ENCODE data around the gene OPRL1. TPM values are rescaled to one million over a fixed set of nuclear protein-coding genes. Genes with fewer than 3 reads are reported as not detected.
A peak's percentile ranks its signal among the peaks of the same experiment; 100 is the strongest.

OPRL1 gene
- total RNA-seq, 1 experiment from 2014 or later: 3.9 TPM

DNA sequence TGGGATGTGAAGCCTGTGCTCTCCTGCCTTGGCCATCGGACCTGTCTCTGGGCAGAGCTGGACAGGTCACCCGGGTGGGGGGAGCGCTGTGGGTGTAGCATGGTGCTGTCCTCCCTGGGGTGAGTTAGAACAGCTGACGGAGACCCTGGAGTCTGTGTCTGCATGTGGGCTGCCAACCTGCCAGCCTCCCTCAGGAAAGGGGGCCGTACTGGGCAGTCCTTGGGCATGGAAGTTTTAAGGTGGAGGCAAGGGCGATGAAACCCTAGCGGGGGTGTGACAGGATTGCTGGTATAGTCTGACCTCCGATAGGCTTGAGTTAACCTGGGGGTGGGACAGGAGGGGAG is 32.9 kb upstream of the OPRL1 start:
- ATAC-seq: no peak
- H3K27ac ChIP-seq (ENCODE audit: low read length): no peak overlapping the region
- POLR2A ChIA-PET: no interaction called here

DNA sequence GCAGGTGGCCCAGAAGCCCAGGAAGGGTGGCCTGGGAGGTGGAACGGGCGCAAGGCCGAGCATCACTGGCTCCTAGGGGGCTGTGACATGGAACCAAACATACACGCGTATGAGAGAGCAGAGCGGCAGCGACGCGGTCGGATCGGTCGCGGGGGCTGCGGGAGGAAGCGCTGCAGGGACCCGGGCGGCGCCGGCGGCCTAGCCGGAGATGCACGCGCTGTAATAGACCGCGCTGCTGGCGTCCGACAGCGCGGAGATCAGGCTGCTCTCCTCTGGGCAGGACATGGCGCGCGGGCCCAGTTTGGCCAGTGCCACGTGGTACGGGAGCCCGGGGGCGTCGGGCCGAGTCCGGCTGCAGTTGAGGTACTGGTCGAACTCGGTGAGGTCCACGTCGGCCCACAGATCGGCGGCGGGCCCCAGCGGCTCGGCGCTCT is 31.9 kb upstream of the OPRL1 start:
- H3K4me3 ChIP-seq (ENCODE audit: low read depth in 2 of 2, low read length in 2 of 2): peak overlapping the region; percentile 29 to 33; a peak in 3 of 4 replicates
- intact Hi-C loops (cut with micrococcal nuclease; ENCODE audit: unreplicated experiment) (no loop called here), in situ Hi-C loops (cut with HindIII; ENCODE audit: low pct_unique_long_range_greater_than_20kb, low sequenced_read_pairs) (no loop called here)
- ChIA-PET CTCF (interaction anchor here (1.6 kb wide), 1 partner anchor 10 kb away, joined by 4 read pairs; no protein-coding TSS in a partner anchor), POLR2A (no interaction called here)
- no peaks in the 10 kb centered on the region for H3K9me3 ChIP-seq (ENCODE audit: control insufficient read depth, insufficient read depth, low read depth, low read length)
- H3K27ac ChIP-seq (ENCODE audit: low read length): 0 out of 2 replicates have a peak overlapping the region, but pooled peaks have one; percentile 29
- H3K4me1 ChIP-seq (ENCODE audit: control insufficient read depth, insufficient read depth, low read length): peaks cover 53% of the 10 kb centered on the region
- BruUV-seq (replicated peaks): no TSS peak
- H3K36me3 ChIP-seq (ENCODE audit: control insufficient read depth, insufficient read depth, low read length): no peaks in the 10 kb centered on the region
- ATAC-seq (no peak), DNase-seq (ENCODE audit: low read depth, low spot score) (no peak)
- no peaks in the 10 kb centered on the region for H3K27me3 ChIP-seq (ENCODE audit: control insufficient read depth, insufficient read depth, low read length)
- TF ChIP-seq TCF7L2 (IDR thresholded peaks at IDR 0.05; ENCODE audit: low read depth, low read length) (no peak), CTCF (IDR thresholded peaks at IDR 0.05) (no peak), SIN3A (IDR thresholded peaks at IDR 0.05; ENCODE audit: borderline replicate concordance, insufficient read depth, low read depth, low read length) (no peak), POLR2AphosphoS5 (IDR thresholded peaks at IDR 0.05; ENCODE audit: low read depth, low read length) (no peak)
- TF ChIP-seq, protein P1, sequence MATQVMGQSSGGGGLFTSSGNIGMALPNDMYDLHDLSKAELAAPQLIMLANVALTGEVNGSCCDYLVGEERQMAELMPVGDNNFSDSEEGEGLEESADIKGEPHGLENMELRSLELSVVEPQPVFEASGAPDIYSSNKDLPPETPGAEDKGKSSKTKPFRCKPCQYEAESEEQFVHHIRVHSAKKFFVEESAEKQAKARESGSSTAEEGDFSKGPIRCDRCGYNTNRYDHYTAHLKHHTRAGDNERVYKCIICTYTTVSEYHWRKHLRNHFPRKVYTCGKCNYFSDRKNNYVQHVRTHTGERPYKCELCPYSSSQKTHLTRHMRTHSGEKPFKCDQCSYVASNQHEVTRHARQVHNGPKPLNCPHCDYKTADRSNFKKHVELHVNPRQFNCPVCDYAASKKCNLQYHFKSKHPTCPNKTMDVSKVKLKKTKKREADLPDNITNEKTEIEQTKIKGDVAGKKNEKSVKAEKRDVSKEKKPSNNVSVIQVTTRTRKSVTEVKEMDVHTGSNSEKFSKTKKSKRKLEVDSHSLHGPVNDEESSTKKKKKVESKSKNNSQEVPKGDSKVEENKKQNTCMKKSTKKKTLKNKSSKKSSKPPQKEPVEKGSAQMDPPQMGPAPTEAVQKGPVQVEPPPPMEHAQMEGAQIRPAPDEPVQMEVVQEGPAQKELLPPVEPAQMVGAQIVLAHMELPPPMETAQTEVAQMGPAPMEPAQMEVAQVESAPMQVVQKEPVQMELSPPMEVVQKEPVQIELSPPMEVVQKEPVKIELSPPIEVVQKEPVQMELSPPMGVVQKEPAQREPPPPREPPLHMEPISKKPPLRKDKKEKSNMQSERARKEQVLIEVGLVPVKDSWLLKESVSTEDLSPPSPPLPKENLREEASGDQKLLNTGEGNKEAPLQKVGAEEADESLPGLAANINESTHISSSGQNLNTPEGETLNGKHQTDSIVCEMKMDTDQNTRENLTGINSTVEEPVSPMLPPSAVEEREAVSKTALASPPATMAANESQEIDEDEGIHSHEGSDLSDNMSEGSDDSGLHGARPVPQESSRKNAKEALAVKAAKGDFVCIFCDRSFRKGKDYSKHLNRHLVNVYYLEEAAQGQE (IDR thresholded peaks at IDR 0.05; ENCODE audit: insufficient read depth in 1 of 2, low read depth in 2 of 2, low read length in 1 of 2): no peak

More for the DNA sequence above, 32.9 kb upstream of the OPRL1 start:
- in situ Hi-C loops (cut with HindIII; ENCODE audit: low pct_unique_long_range_greater_than_20kb, low sequenced_read_pairs): no loop called here
- Histone ChIP-seq H3K4me1 (ENCODE audit: control insufficient read depth, insufficient read depth, low read length) (peaks cover 54% of the 10 kb centered on the region), H3K9me3 (ENCODE audit: control insufficient read depth, insufficient read depth, low read depth, low read length) (no peaks in the 10 kb centered on the region), H3K36me3 (ENCODE audit: control insufficient read depth, insufficient read depth, low read length) (no peaks in the 10 kb centered on the region), H3K4me3 (ENCODE audit: low read depth in 2 of 2, low read length in 2 of 2) (no peak overlapping the region), H3K27me3 (ENCODE audit: control insufficient read depth, insufficient read depth, low read length) (no peaks in the 10 kb centered on the region)
- intact Hi-C loops (cut with micrococcal nuclease; ENCODE audit: unreplicated experiment): no loop called here
- CTCF ChIA-PET: interaction anchor here (0.7 to 1.6 kb wide), 2 partner anchors 9 kb away, joined by 4 to 6 read pairs; no protein-coding TSS in a partner anchor
- no TSS peak for BruUV-seq (replicated peaks)
- no peak for DNase-seq (ENCODE audit: low read depth, low spot score)
- TF ChIP-seq CTCF (IDR thresholded peaks at IDR 0.05): no peak
- no peak for TF ChIP-seq TCF7L2 (IDR thresholded peaks at IDR 0.05; ENCODE audit: low read depth, low read length)
- TF ChIP-seq, protein P1 (IDR thresholded peaks at IDR 0.05; ENCODE audit: insufficient read depth in 1 of 2, low read depth in 2 of 2, low read length in 1 of 2): no peak
- TF ChIP-seq SIN3A (IDR thresholded peaks at IDR 0.05; ENCODE audit: borderline replicate concordance, insufficient read depth, low read depth, low read length): no peak

All from Panc1 (cell line).